ENCODE data around the gene TNFSF11.

Gene TNFSF11

DNA sequence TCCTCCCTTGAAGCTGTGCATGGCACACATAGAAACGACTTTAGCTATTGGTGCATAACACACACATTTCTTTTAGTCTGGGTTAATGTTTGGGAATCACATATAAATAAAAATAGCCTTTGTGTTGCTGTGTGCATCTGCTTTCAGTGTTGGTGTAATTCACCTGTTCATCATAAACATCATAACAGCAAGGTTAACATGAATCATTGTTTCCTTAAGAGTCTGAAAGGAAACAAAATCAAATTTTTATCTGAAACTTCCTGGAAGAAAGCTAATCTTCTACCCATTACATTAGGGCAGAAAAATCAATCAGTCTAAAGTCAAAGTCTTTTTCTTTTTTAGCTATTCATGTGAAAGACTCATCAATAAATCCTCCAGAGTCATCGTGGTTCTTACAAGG is 35.0 kb upstream of the TNFSF11 start:
- H3K23ac ChIP-seq (ENCODE audit: low read depth, low read length, poor library complexity): no peak overlapping the region
- no peaks in the 10 kb centered on the region for H3K27me3 ChIP-seq (ENCODE audit: control insufficient read depth in 3 of 3, insufficient read depth in 3 of 3, low read depth in 1 of 3, low read length in 3 of 3)
- no peaks in the 10 kb centered on the region for H3K36me3 ChIP-seq (replicated peaks in 1 of 2; ENCODE audit: control insufficient read depth in 2 of 2, insufficient read depth in 2 of 2, low read length in 2 of 2)
- H4K8ac ChIP-seq (ENCODE audit: low read depth, low read length): no peak overlapping the region
- H3K4me1 ChIP-seq (ENCODE audit: control insufficient read depth in 2 of 2, insufficient read depth in 1 of 2, low read depth in 1 of 2, low read length in 2 of 2): no peaks in the 10 kb centered on the region
- no peak overlapping the region for H2AFZ ChIP-seq (ENCODE audit: low read length)
- H2BK5ac ChIP-seq (ENCODE audit: low read length): no peak overlapping the region
- H3K9ac ChIP-seq (ENCODE audit: low read depth, low read length, poor library complexity): no peak overlapping the region
- H2BK15ac ChIP-seq (ENCODE audit: low read length): no peak overlapping the region
- no peak overlapping the region for H3K4me3 ChIP-seq (ENCODE audit: low read length in 2 of 2)
- H3K79me1 ChIP-seq (ENCODE audit: low read depth, low read length): no peaks in the 10 kb centered on the region
- peaks cover 0 to 3% of the 10 kb centered on the region in 2 donors for H3K9me3 ChIP-seq (replicated peaks in 1 of 2; ENCODE audit: control insufficient read depth in 2 of 2, insufficient read depth in 1 of 2, low read depth in 1 of 2, low read length in 2 of 2)
- no peak overlapping the region for H4K91ac ChIP-seq (ENCODE audit: low read depth, low read length, poor library complexity)
- no peak overlapping the region for H2AK5ac ChIP-seq (ENCODE audit: low read depth, low read length)
- no peak overlapping the region for H3K4me2 ChIP-seq (ENCODE audit: insufficient read depth, low read length, poor library complexity, severe bottlenecking)
- H2BK120ac ChIP-seq (ENCODE audit: low read depth, low read length): no peak overlapping the region
- H2BK12ac ChIP-seq (ENCODE audit: low read length): no peak overlapping the region
- no peak overlapping the region for H3K4ac ChIP-seq (ENCODE audit: low read length)
- no peak overlapping the region for H3K14ac ChIP-seq (ENCODE audit: low read length)
- H3K18ac ChIP-seq (ENCODE audit: low read length): no peak overlapping the region
- no peak overlapping the region for H3K27ac ChIP-seq (replicated peaks; ENCODE audit: low read length)
- no peak for DNase-seq (ENCODE audit: low spot score)
- WGBS, 2 donors (ENCODE audit: extremely low coverage in 2 of 2, insufficient read length in 2 of 2, insufficient replicate concordance in 1 of 2): no CpG with 5 or more reads among the region's 2 CpGs

DNA sequence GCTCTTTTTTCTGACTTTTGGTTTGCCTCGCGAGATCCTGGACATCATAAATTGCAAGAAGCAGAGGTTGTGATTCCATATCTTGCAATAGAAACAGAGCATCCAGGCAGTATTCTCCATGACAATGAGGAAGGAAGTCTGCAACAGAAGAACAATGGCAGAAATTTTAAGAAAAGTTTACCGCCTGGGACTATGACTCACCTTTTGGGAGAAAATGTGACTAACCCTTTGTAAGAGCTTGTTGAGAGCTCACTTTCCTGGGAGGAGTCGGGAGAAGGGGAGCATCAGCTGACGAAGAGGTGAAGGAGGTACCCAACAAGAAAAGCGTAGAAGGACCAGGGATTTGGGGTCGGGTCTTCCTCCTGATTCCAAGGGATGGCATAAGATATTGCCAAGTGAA is 34.3 kb upstream of the TNFSF11 start:
- Histone ChIP-seq H3K4me3 (ENCODE audit: low read length in 2 of 2) (no peak overlapping the region), H3K4me2 (ENCODE audit: insufficient read depth, low read length, poor library complexity, severe bottlenecking) (no peak overlapping the region), H3K9me3 (replicated peaks in 1 of 2; ENCODE audit: control insufficient read depth in 2 of 2, insufficient read depth in 1 of 2, low read depth in 1 of 2, low read length in 2 of 2) (peaks cover 0 to 3% of the 10 kb centered on the region in 2 donors), H3K9ac (ENCODE audit: low read depth, low read length, poor library complexity) (no peak overlapping the region), H3K36me3 (replicated peaks in 1 of 2; ENCODE audit: control insufficient read depth in 2 of 2, insufficient read depth in 2 of 2, low read length in 2 of 2) (no peaks in the 10 kb centered on the region), H2BK12ac (ENCODE audit: low read length) (no peak overlapping the region), H3K4me1 (ENCODE audit: control insufficient read depth in 2 of 2, insufficient read depth in 1 of 2, low read depth in 1 of 2, low read length in 2 of 2) (no peaks in the 10 kb centered on the region), H3K4ac (ENCODE audit: low read length) (no peak overlapping the region), H3K27me3 (ENCODE audit: control insufficient read depth in 3 of 3, insufficient read depth in 3 of 3, low read depth in 1 of 3, low read length in 3 of 3) (no peaks in the 10 kb centered on the region), H4K91ac (ENCODE audit: low read depth, low read length, poor library complexity) (no peak overlapping the region), H2AK5ac (ENCODE audit: low read depth, low read length) (no peak overlapping the region), H3K79me1 (ENCODE audit: low read depth, low read length) (no peaks in the 10 kb centered on the region), H2BK120ac (ENCODE audit: low read depth, low read length) (no peak overlapping the region), H3K18ac (ENCODE audit: low read length) (no peak overlapping the region), H2BK15ac (ENCODE audit: low read length) (no peak overlapping the region), H4K8ac (ENCODE audit: low read depth, low read length) (no peak overlapping the region), H3K27ac (replicated peaks; ENCODE audit: low read length) (no peak overlapping the region), H3K23ac (ENCODE audit: low read depth, low read length, poor library complexity) (no peak overlapping the region), H2BK5ac (ENCODE audit: low read length) (no peak overlapping the region), H2AFZ (ENCODE audit: low read length) (no peak overlapping the region), H3K14ac (ENCODE audit: low read length) (no peak overlapping the region)
- DNase-seq (ENCODE audit: low spot score): no peak
- WGBS, 2 donors (ENCODE audit: extremely low coverage in 2 of 2, insufficient read length in 2 of 2, insufficient replicate concordance in 1 of 2): no CpG with 5 or more reads among the region's 7 CpGs

DNA sequence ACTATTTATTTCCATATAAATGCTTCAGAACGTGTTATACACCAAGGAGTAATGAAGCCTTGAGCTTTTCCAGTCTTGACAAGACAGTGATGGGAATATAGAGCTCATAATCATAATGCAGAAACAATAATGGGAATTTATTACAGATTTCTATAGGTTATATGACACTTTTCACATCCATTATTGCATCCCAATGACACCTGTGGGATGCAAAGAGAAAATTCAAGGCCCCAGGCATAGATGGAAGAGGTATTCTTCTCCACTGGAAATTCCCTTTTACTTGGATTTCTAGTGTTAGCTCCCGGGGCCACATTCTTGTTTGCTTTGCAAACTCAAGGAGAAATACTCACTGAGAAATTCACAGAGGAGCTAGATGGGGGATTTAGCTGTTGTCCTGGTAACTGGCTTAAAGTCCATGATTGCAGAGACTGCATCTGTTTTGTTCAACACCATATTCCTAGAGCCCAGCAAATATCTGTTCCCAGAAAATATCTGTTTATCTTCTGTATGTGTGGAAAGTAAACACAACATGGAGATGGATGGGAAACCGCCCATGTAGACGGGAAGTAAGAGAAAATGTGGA is 30.6 kb upstream of the TNFSF11 start:
- no peaks in the 10 kb centered on the region for H3K79me1 ChIP-seq (ENCODE audit: low read depth, low read length)

DNA sequence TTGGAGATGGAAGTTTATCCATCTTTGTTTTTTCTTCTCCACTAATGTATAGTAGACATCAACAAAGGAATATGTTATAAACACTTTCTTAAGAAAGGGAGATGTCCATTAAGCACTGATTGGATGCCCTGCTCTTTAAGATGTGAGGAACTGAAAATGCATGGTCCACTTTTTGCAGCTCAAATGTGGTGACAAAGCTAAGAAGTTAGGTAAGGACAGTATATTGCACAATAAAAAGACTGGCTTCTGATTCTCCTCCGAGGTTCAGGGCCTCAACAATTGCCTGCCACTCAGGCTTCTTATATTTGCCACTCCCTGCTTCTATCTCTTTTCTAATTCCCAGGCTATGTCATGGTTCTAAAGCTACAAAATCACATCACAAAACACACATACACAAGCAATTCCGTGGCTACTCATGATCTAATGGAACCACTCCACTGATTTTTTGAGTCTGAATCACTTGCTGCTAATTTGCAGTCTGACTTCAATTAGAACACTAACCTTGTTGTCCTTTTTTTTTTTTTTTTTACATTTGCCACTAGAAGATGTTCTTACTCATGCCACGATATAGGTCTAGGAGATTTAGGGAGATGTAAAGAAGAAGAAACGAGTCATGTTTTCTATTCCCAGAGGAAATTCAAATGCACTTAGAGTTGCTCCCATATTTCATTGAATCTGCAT is 29.6 kb upstream of the TNFSF11 start:
- no peak overlapping the region for H3K4me2 ChIP-seq (ENCODE audit: insufficient read depth, low read length, poor library complexity, severe bottlenecking)
- no peak for DNase-seq (ENCODE audit: low spot score)
- WGBS, 2 donors (ENCODE audit: extremely low coverage in 2 of 2, insufficient read length in 2 of 2, insufficient replicate concordance in 1 of 2): no CpG with 5 or more reads among the region's 4 CpGs
- H3K18ac ChIP-seq (ENCODE audit: low read length): no peak overlapping the region
- H3K23ac ChIP-seq (ENCODE audit: low read depth, low read length, poor library complexity): no peak overlapping the region
- H2AFZ ChIP-seq (ENCODE audit: low read length): no peak overlapping the region
- H3K14ac ChIP-seq (ENCODE audit: low read length): no peak overlapping the region
- H4K91ac ChIP-seq (ENCODE audit: low read depth, low read length, poor library complexity): no peak overlapping the region
- no peak overlapping the region for H2BK15ac ChIP-seq (ENCODE audit: low read length)
- peaks cover 0 to 3% of the 10 kb centered on the region in 2 donors for H3K4me1 ChIP-seq (ENCODE audit: control insufficient read depth in 2 of 2, insufficient read depth in 1 of 2, low read depth in 1 of 2, low read length in 2 of 2)
- H2BK12ac ChIP-seq (ENCODE audit: low read length): no peak overlapping the region
- H2AK5ac ChIP-seq (ENCODE audit: low read depth, low read length): no peak overlapping the region
- H3K36me3 ChIP-seq (replicated peaks in 1 of 2; ENCODE audit: control insufficient read depth in 2 of 2, insufficient read depth in 2 of 2, low read length in 2 of 2): no peaks in the 10 kb centered on the region
- H2BK120ac ChIP-seq (ENCODE audit: low read depth, low read length): no peak overlapping the region
- H3K4me3 ChIP-seq (ENCODE audit: low read length in 2 of 2): no peak overlapping the region
- peaks cover 0 to 3% of the 10 kb centered on the region in 2 donors for H3K9me3 ChIP-seq (replicated peaks in 1 of 2; ENCODE audit: control insufficient read depth in 2 of 2, insufficient read depth in 1 of 2, low read depth in 1 of 2, low read length in 2 of 2)
- H3K4ac ChIP-seq (ENCODE audit: low read length): no peak overlapping the region
- no peak overlapping the region for H2BK5ac ChIP-seq (ENCODE audit: low read length)
- no peaks in the 10 kb centered on the region for H3K27me3 ChIP-seq (ENCODE audit: control insufficient read depth in 3 of 3, insufficient read depth in 3 of 3, low read depth in 1 of 3, low read length in 3 of 3)
- no peaks in the 10 kb centered on the region for H3K79me1 ChIP-seq (ENCODE audit: low read depth, low read length)
- H4K8ac ChIP-seq (ENCODE audit: low read depth, low read length): no peak overlapping the region
- H3K9ac ChIP-seq (ENCODE audit: low read depth, low read length, poor library complexity): no peak overlapping the region
- H3K27ac ChIP-seq (replicated peaks; ENCODE audit: low read length): no peak overlapping the region

More for the DNA sequence above, 30.6 kb upstream of the TNFSF11 start:
- Histone ChIP-seq H3K14ac (ENCODE audit: low read length) (no peak overlapping the region), H3K9ac (ENCODE audit: low read depth, low read length, poor library complexity) (no peak overlapping the region), H3K4me2 (ENCODE audit: insufficient read depth, low read length, poor library complexity, severe bottlenecking) (no peak overlapping the region), H3K23ac (ENCODE audit: low read depth, low read length, poor library complexity) (no peak overlapping the region), H4K91ac (ENCODE audit: low read depth, low read length, poor library complexity) (no peak overlapping the region), H2BK5ac (ENCODE audit: low read length) (no peak overlapping the region), H3K27ac (replicated peaks; ENCODE audit: low read length) (no peak overlapping the region), H3K9me3 (replicated peaks in 1 of 2; ENCODE audit: control insufficient read depth in 2 of 2, insufficient read depth in 1 of 2, low read depth in 1 of 2, low read length in 2 of 2) (peaks cover 0 to 3% of the 10 kb centered on the region in 2 donors), H3K4ac (ENCODE audit: low read length) (no peak overlapping the region), H2AK5ac (ENCODE audit: low read depth, low read length) (no peak overlapping the region), H3K4me3 (ENCODE audit: low read length in 2 of 2) (no peak overlapping the region), H3K4me1 (ENCODE audit: control insufficient read depth in 2 of 2, insufficient read depth in 1 of 2, low read depth in 1 of 2, low read length in 2 of 2) (peaks cover 0 to 1% of the 10 kb centered on the region in 2 donors), H4K8ac (ENCODE audit: low read depth, low read length) (no peak overlapping the region), H2BK15ac (ENCODE audit: low read length) (no peak overlapping the region), H3K18ac (ENCODE audit: low read length) (no peak overlapping the region), H3K36me3 (replicated peaks in 1 of 2; ENCODE audit: control insufficient read depth in 2 of 2, insufficient read depth in 2 of 2, low read length in 2 of 2) (no peaks in the 10 kb centered on the region), H2BK120ac (ENCODE audit: low read depth, low read length) (no peak overlapping the region), H2BK12ac (ENCODE audit: low read length) (no peak overlapping the region), H3K27me3 (ENCODE audit: control insufficient read depth in 3 of 3, insufficient read depth in 3 of 3, low read depth in 1 of 3, low read length in 3 of 3) (no peaks in the 10 kb centered on the region), H2AFZ (ENCODE audit: low read length) (no peak overlapping the region)
- no peak for DNase-seq (ENCODE audit: low spot score)
- WGBS, 2 donors (ENCODE audit: extremely low coverage in 2 of 2, insufficient read length in 2 of 2, insufficient replicate concordance in 1 of 2): no CpG with 5 or more reads among the region's 4 CpGs
